Endodermal cell (in vitro differentiated cells): ENCODE results near the gene PLCL2. TPM values are rescaled to one million over a fixed set of nuclear protein-coding genes. Genes with fewer than 3 reads are reported as not detected.

Experiments
- DNase-seq: peaks from one replicate; pipeline ENCODE4 v3.0.0-alpha.2; 2017
- H3K27ac ChIP-seq: 2 replicates; pipeline ENCODE4 v1.5.1; 2013; ENCODE audit warnings: mild to moderate bottlenecking, low read depth, low read length, moderate library complexity
- H3K27me3 ChIP-seq: 2 replicates; pipeline ENCODE4 v1.6.1; 2013; ENCODE audit warnings: mild to moderate bottlenecking, low read length, moderate library complexity; ENCODE audit not compliant: insufficient read depth, control insufficient read depth, poor library complexity, severe bottlenecking
- H3K36me3 ChIP-seq: 2 replicates; pipeline ENCODE4 v1.7.0; 2013; ENCODE audit warnings: mild to moderate bottlenecking, low read length, moderate library complexity; ENCODE audit not compliant: control insufficient read depth, insufficient read depth
- H3K4me1 ChIP-seq: one replicate; pipeline ENCODE4 v1.7.0; 2013; ENCODE audit warnings: low read length; ENCODE audit not compliant: control insufficient read depth, insufficient read depth
- H3K4me3 ChIP-seq: 2 replicates; pipeline ENCODE4 v1.5.1; 2013; ENCODE audit warnings: mild to moderate bottlenecking, low read length, moderate library complexity
- H3K9ac ChIP-seq: 2 replicates; pipeline ENCODE4 v1.6.1; 2013; ENCODE audit warnings: mild to moderate bottlenecking, low read length, moderate library complexity; ENCODE audit not compliant: poor library complexity, severe bottlenecking; ENCODE audit errors: extremely low read depth
- H3K9me3 ChIP-seq: 2 replicates; pipeline ENCODE4 v1.6.1; 2013; ENCODE audit warnings: mild to moderate bottlenecking, low read length, moderate library complexity; ENCODE audit not compliant: control insufficient read depth
- H3K27ac Mint-ChIP-seq: 2 replicates; pipeline ENCODE4 v1.8.0; 2020; ENCODE audit warnings: mixed read lengths
- H3K27me3 Mint-ChIP-seq: 2 replicates; pipeline ENCODE4 v1.8.0; 2021; ENCODE audit warnings: mild to moderate bottlenecking, mixed read lengths; ENCODE audit not compliant: insufficient read depth
- H3K36me3 Mint-ChIP-seq: 2 replicates; pipeline ENCODE4 v1.8.0; 2020; ENCODE audit warnings: low read depth, mixed read lengths
- H3K4me1 Mint-ChIP-seq: 2 replicates; pipeline ENCODE4 v1.8.0; 2020; ENCODE audit warnings: mixed read lengths
- H3K4me3 Mint-ChIP-seq: 2 replicates; pipeline ENCODE4 v1.8.0; 2020; ENCODE audit warnings: mild to moderate bottlenecking, moderate library complexity, mixed read lengths
- H3K9me3 Mint-ChIP-seq: 2 replicates; pipeline ENCODE4 v1.8.0; 2020; ENCODE audit warnings: mild to moderate bottlenecking, mixed read lengths
- CTCF ChIP-seq: fragments of 200-600 bp; sonication (generic); conservative IDR thresholded peaks from 2 replicates; pipeline ENCODE4 v1.5.0; 2021; ENCODE audit warnings: antibody characterized with exemption, mild to moderate bottlenecking
- WGBS, 2 experiments: methylation state at CpG; one replicate each; pipeline versions ENCODE4 v1.1.5 to v1.1.7; 2013; ENCODE audit warnings: missing lambda C conversion rate in 2 of 2, mixed read lengths in 1 of 2; ENCODE audit not compliant: insufficient coverage in 1 of 2, insufficient read length in 1 of 2; 5-methylcytosine and 5-hydroxymethylcytosine counted together
- total RNA-seq, 2 donors: library from RNA; stranded (reverse); fragmentation: NEBNext Ultra II Directional in 1 of 2; extraction: Animal tissue kit (Norgen Biotek cat#: 25700) in 1 of 2; gene quantifications; 2 replicates in 1 of 2; 3 replicates in 1 of 2; pipeline ENCODE4 v1.2.1, GENCODE V29; 2021

PLCL2 gene
- total RNA-seq, 2 donors from 2014 or later, result 4.2 to 6.9 TPM

- H3K27ac Mint-ChIP-seq, result no peak overlapping the region
- H3K9me3 Mint-ChIP-seq, result no peaks in the 10 kb centered on the region
- no peaks in the 10 kb centered on the region for H3K4me1 ChIP-seq
- peaks cover 2% of the 10 kb centered on the region for H3K27me3 Mint-ChIP-seq
- no peaks in the 10 kb centered on the region for H3K36me3 Mint-ChIP-seq
- H3K4me3 ChIP-seq, result no peak overlapping the region
- no peak overlapping the region for H3K27ac ChIP-seq
- WGBS, 2 experiments, result 86 to 100% methylated on average over 1 to 2 of the region's 2 CpGs
- no peak overlapping the region for H3K4me3 Mint-ChIP-seq
- peaks cover 9% of the 10 kb centered on the region for H3K4me1 Mint-ChIP-seq
- TF ChIP-seq CTCF, result no peak
- H3K9me3 ChIP-seq, result no peaks in the 10 kb centered on the region
- no peaks in the 10 kb centered on the region for H3K27me3 ChIP-seq
- no peaks in the 10 kb centered on the region for H3K36me3 ChIP-seq
- H3K9ac ChIP-seq, result no peak overlapping the region
- no peak for DNase-seq
These were observed 40.5 kb upstream of the PLCL2 start for GRCh38 chr3:16844222-16844621.

GRCh38 chr3:16844791-16845190 lies 40.0 kb upstream of the PLCL2 start:
- Mint-ChIP-seq H3K4me1 (peaks cover 9% of the 10 kb centered on the region), H3K27me3 (peaks cover 2% of the 10 kb centered on the region), H3K27ac (no peak overlapping the region), H3K36me3 (no peaks in the 10 kb centered on the region), H3K4me3 (no peak overlapping the region), H3K9me3 (no peaks in the 10 kb centered on the region)
- Histone ChIP-seq H3K27me3 (no peaks in the 10 kb centered on the region), H3K36me3 (no peaks in the 10 kb centered on the region), H3K4me3 (no peak overlapping the region), H3K4me1 (no peaks in the 10 kb centered on the region), H3K27ac (no peak overlapping the region), H3K9ac (no peak overlapping the region), H3K9me3 (no peaks in the 10 kb centered on the region)
- no peak for TF ChIP-seq CTCF
- DNase-seq, result no peak
- WGBS, 2 experiments, result 92 to 100% methylated on average over 1 of the region's 1 CpG

- Histone ChIP-seq H3K9ac (no peak overlapping the region), H3K4me1 (no peaks in the 10 kb centered on the region), H3K27ac (no peak overlapping the region), H3K27me3 (no peaks in the 10 kb centered on the region), H3K9me3 (no peaks in the 10 kb centered on the region), H3K36me3 (no peaks in the 10 kb centered on the region), H3K4me3 (no peak overlapping the region)
- Mint-ChIP-seq H3K9me3 (no peaks in the 10 kb centered on the region), H3K4me1 (peaks cover 9% of the 10 kb centered on the region), H3K4me3 (no peak overlapping the region), H3K27me3 (peaks cover 2% of the 10 kb centered on the region), H3K27ac (no peak overlapping the region), H3K36me3 (no peaks in the 10 kb centered on the region)
- no peak for TF ChIP-seq CTCF
- DNase-seq, result no peak
- WGBS, 2 experiments, result 94% methylated on average over 4 to 5 of the region's 5 CpGs
These were observed 38.2 kb upstream of the PLCL2 start for GRCh38 chr3:16846373-16847080.
